Tibial nerve (tissue), 4 donors: ENCODE results near the gene FNDC3A. TPM values are rescaled to one million over a fixed set of nuclear protein-coding genes. Genes with fewer than 3 reads are reported as not detected.
"Not testable (repeated sequence)": the region's sequence is repeated elsewhere in the genome, so short reads cannot be mapped to it uniquely, and the experiment has no call there.

Source experiments
- DNase-seq, 2 donors: peaks; one replicate each; pipeline ENCODE4 v3.0.0-alpha.2; 2019; ENCODE audit warnings: low spot score in 2 of 2
- H3K27ac ChIP-seq, 4 donors: fragments of 200-600 bp; sonication (generic) in 3 of 4; one replicate each; pipeline ENCODE4 v1.5.1; 2017 to 2019; ENCODE audit warnings: mild to moderate bottlenecking in 1 of 4
- H3K27me3 ChIP-seq, 2 donors: fragments of 200-600 bp; sonication (generic) in 1 of 2; one replicate each; pipeline versions ENCODE4 v1.5.1 to v1.6.0; 2017 to 2019
- H3K36me3 ChIP-seq, 3 donors: fragments of 200-600 bp; sonication (generic); one replicate each; pipeline ENCODE4 v1.5.1; 2018 to 2019
- H3K4me1 ChIP-seq, 4 donors: fragments of 200-600 bp; sonication (generic) in 3 of 4; one replicate each; pipeline ENCODE4 v1.5.1; 2017 to 2019
- H3K4me3 ChIP-seq, 4 donors: fragments of 200-600 bp; sonication (generic) in 3 of 4; one replicate each; pipeline ENCODE4 v1.5.1; 2017 to 2019; ENCODE audit warnings: mild to moderate bottlenecking in 1 of 4, moderate library complexity in 1 of 4
- H3K9me3 ChIP-seq, 4 donors: fragments of 200-600 bp; sonication (generic) in 3 of 4; one replicate each; pipeline ENCODE4 v1.5.1; 2017 to 2019
- CTCF ChIP-seq, 5 experiments: fragments of 200-600 bp in 3 of 5; fragments of 450-650 bp in 2 of 5; sonication (generic) in 3 of 5; IDR thresholded peaks; one replicate each; pipeline ENCODE4 v1.5.1; 2016 to 2019; ENCODE audit warnings: antibody characterized with exemption in 5 of 5, mild to moderate bottlenecking in 3 of 5, moderate library complexity in 2 of 5
- EP300 ChIP-seq, 2 donors: sonication (generic); formaldehyde crosslinking; IDR thresholded peaks; one replicate each; pipeline ENCODE4 v1.6.1; 2017; ENCODE audit warnings: antibody characterized with exemption in 2 of 2, mild to moderate bottlenecking in 1 of 2
- POLR2A ChIP-seq, 2 donors: fragments of 450-650 bp; IDR thresholded peaks; one replicate each; pipeline ENCODE4 v1.6.1; 2017; ENCODE audit warnings: antibody characterized with exemption in 2 of 2, mild to moderate bottlenecking in 2 of 2, moderate library complexity in 2 of 2
- WGBS, 2 donors: methylation state at CpG; one replicate each; pipeline ENCODE4 v1.1.5; 2018; 5-methylcytosine and 5-hydroxymethylcytosine counted together
- total RNA-seq, 4 donors: library from RNA; depleted of rRNA; stranded (reverse); fragments of >200 nt; gene quantifications; one replicate each; pipeline ENCODE4 v1.1.0, GENCODE V29; 2016

The FNDC3A gene
- total RNA-seq, 4 donors from 2014 or later: 38.2 to 57.7 (median 47.0) TPM

GRCh38 chr13:48998641-48999292 is 23.1 kb downstream of the FNDC3A start:
- H3K4me3 ChIP-seq: no peak overlapping the region
- H3K27me3 ChIP-seq: no peaks in the 10 kb centered on the region
- no peak for DNase-seq
- no peak overlapping the region for H3K27ac ChIP-seq
- peaks cover 0 to 6% (median 0%) of the 10 kb centered on the region in 3 donors for H3K36me3 ChIP-seq
- WGBS, 2 donors: 43 to 86% methylated on average over 5 of the region's 5 CpGs
- peaks cover 0 to 29% (median 4%) of the 10 kb centered on the region in 4 donors for H3K9me3 ChIP-seq
- no peak for TF ChIP-seq POLR2A (IDR thresholded peaks at IDR 0.05)
- no peak for TF ChIP-seq CTCF (IDR thresholded peaks at IDR 0.05)
- no peak for TF ChIP-seq EP300 (IDR thresholded peaks at IDR 0.05)
- H3K4me1 ChIP-seq: peaks cover 0 to 4% (median 0%) of the 10 kb centered on the region in 4 donors

GRCh38 chr13:49000247-49000646 is 24.5 kb downstream of the FNDC3A start:
- Histone ChIP-seq H3K9me3 (peaks cover 0 to 29% (median 4%) of the 10 kb centered on the region in 4 donors), H3K4me1 (peaks cover 0 to 4% (median 0%) of the 10 kb centered on the region in 4 donors), H3K36me3 (peaks cover 0 to 6% (median 0%) of the 10 kb centered on the region in 3 donors), H3K27me3 (no peaks in the 10 kb centered on the region), H3K4me3 (no peak overlapping the region), H3K27ac (no peak overlapping the region)
- TF ChIP-seq POLR2A (IDR thresholded peaks at IDR 0.05) (no peak), CTCF (IDR thresholded peaks at IDR 0.05) (no peak), EP300 (IDR thresholded peaks at IDR 0.05) (no peak)
- WGBS, 2 donors: 93 to 100% methylated on average over 1 of the region's 1 CpG
- no peak for DNase-seq

GRCh38 chr13:49018986-49019635 is 43.4 kb downstream of the FNDC3A start:
- H3K4me3 ChIP-seq, H3K27ac ChIP-seq, H3K9me3 ChIP-seq, H3K27me3 ChIP-seq, H3K4me1 ChIP-seq, H3K36me3 ChIP-seq, DNase-seq: not testable (repeated sequence)
- 97 to 98% methylated on average over 26 to 28 of the region's 28 CpGs for WGBS, 2 donors

- Histone ChIP-seq H3K9me3 (peaks cover 0 to 3% (median 0%) of the 10 kb centered on the region in 4 donors), H3K4me3 (no peak overlapping the region), H3K4me1 (no peaks in the 10 kb centered on the region), H3K27me3 (no peaks in the 10 kb centered on the region), H3K27ac (no peak overlapping the region), H3K36me3 (peaks cover 0 to 4% (median 0%) of the 10 kb centered on the region in 3 donors)
- DNase-seq: no peak
- no peak for TF ChIP-seq EP300 (IDR thresholded peaks at IDR 0.05)
- no peak for TF ChIP-seq POLR2A (IDR thresholded peaks at IDR 0.05)
- no peak for TF ChIP-seq CTCF (IDR thresholded peaks at IDR 0.05)
- 98% methylated on average over 2 of the region's 2 CpGs for WGBS, 2 donors
Measured at GRCh38 chr13:49020328-49020727, 44.6 kb downstream of the FNDC3A start.

GRCh38 chr13:49020940-49021553 is 45.3 kb downstream of the FNDC3A start:
- peaks cover 0 to 4% (median 0%) of the 10 kb centered on the region in 3 donors for H3K36me3 ChIP-seq
- DNase-seq: no peak
- no peak overlapping the region for H3K27ac ChIP-seq
- H3K27me3 ChIP-seq: no peaks in the 10 kb centered on the region
- no peak for TF ChIP-seq EP300 (IDR thresholded peaks at IDR 0.05)
- peaks cover 0 to 3% (median 0%) of the 10 kb centered on the region in 4 donors for H3K9me3 ChIP-seq
- H3K4me1 ChIP-seq: no peaks in the 10 kb centered on the region
- no peak overlapping the region for H3K4me3 ChIP-seq
- WGBS, 2 donors: 93 to 97% methylated on average over 2 of the region's 2 CpGs

- TF ChIP-seq POLR2A (IDR thresholded peaks at IDR 0.05) (no peak), CTCF (IDR thresholded peaks at IDR 0.05) (no peak), EP300 (IDR thresholded peaks at IDR 0.05) (no peak)
- H3K36me3 ChIP-seq: peaks cover 0 to 4% (median 0%) of the 10 kb centered on the region in 3 donors
- 93 to 100% methylated on average over 1 of the region's 1 CpG for WGBS, 2 donors
Measured at GRCh38 chr13:49021953-49022352, 46.2 kb downstream of the FNDC3A start.

More at GRCh38 chr13:49021953-49022352, 46.2 kb downstream of the FNDC3A start:
- H3K27me3 ChIP-seq: no peaks in the 10 kb centered on the region
- H3K27ac ChIP-seq: no peak overlapping the region
- DNase-seq: no peak
- no peak overlapping the region for H3K4me3 ChIP-seq
- H3K9me3 ChIP-seq: peaks cover 0 to 3% (median 0%) of the 10 kb centered on the region in 4 donors
- no peaks in the 10 kb centered on the region for H3K4me1 ChIP-seq
